GM21447 (cell line): ENCODE measurements around the gene UBR2.
"Not testable (repeated sequence)": the region's sequence is repeated elsewhere in the genome, so short reads cannot be mapped to it uniquely, and the experiment has no call there.

Experiments used
- ATAC-seq: cut with Tn5 transposase; IDR thresholded peaks from one replicate; pipeline ENCODE4 v1.9.1; 2021; ENCODE audit not compliant: unreplicated experiment

The UBR2 gene

GRCh38 chr6:42552380-42552779 is 11.4 kb upstream of the UBR2 start:
- no peak for ATAC-seq

GRCh38 chr6:42555477-42556457 is 8.1 kb upstream of the UBR2 start:
- ATAC-seq, result no peak

GRCh38 chr6:42556462-42556861 is 7.4 kb upstream of the UBR2 start:
- ATAC-seq, result no peak

GRCh38 chr6:42559276-42559675 is 4.6 kb upstream of the UBR2 start:
- not testable (repeated sequence) for ATAC-seq

GRCh38 chr6:42561986-42562385 is 1.8 kb upstream of the UBR2 start:
- no peak for ATAC-seq

- ATAC-seq, result no peak
These were observed 932 bp upstream of the UBR2 start for GRCh38 chr6:42562788-42563405.

GRCh38 chr6:42564506-42564825 is 637 bp downstream of the UBR2 start:
- ATAC-seq, result peak; percentile 14

GRCh38 chr6:42565823-42566613 is 2.2 kb downstream of the UBR2 start:
- ATAC-seq, result no peak

- ATAC-seq, result no peak
These were observed 2.9 kb downstream of the UBR2 start for GRCh38 chr6:42566614-42567208.

GRCh38 chr6:42567237-42567636 is 3.4 kb downstream of the UBR2 start:
- not testable (repeated sequence) for ATAC-seq

GRCh38 chr6:42569102-42570028 is 5.5 kb downstream of the UBR2 start:
- ATAC-seq, result no peak

- ATAC-seq, result peak; percentile 15
These were observed 7.9 kb downstream of the UBR2 start for GRCh38 chr6:42571611-42572342.

GRCh38 chr6:42572523-42572922 is 8.7 kb downstream of the UBR2 start:
- peak; percentile 80 for ATAC-seq

GRCh38 chr6:42576538-42576937 is 12.7 kb downstream of the UBR2 start:
- ATAC-seq, result not testable (repeated sequence)

GRCh38 chr6:42598300-42598699 is 34.5 kb downstream of the UBR2 start:
- no peak for ATAC-seq

- ATAC-seq, result no peak
These were observed 35.7 kb downstream of the UBR2 start for GRCh38 chr6:42599558-42599957.

GRCh38 chr6:42604150-42604549 is 40.3 kb downstream of the UBR2 start:
- ATAC-seq, result no peak

- ATAC-seq, result not testable (repeated sequence)
These were observed 40.9 kb downstream of the UBR2 start for GRCh38 chr6:42604699-42605098.

- ATAC-seq, result no peak
These were observed 46.6 kb downstream of the UBR2 start for GRCh38 chr6:42610416-42610815.
